HG03575 (cell line): ENCODE measurements around the gene RHOBTB1.
"Not testable (repeated sequence)": the region's sequence is repeated elsewhere in the genome, so short reads cannot be mapped to it uniquely, and the experiment has no call there.

Source experiments
- ATAC-seq: cut with Tn5 transposase; IDR thresholded peaks from one replicate; pipeline ENCODE4 v1.9.1; 2021; ENCODE audit not compliant: unreplicated experiment, insufficient number of reproducible peaks, low FRiP score; ENCODE audit errors: extremely low read depth

RHOBTB1 gene

GRCh38 chr10:60842694-60843093 is 101.3 kb downstream of the RHOBTB1 start:
- ATAC-seq, result no peak

- ATAC-seq, result not testable (repeated sequence)
These were observed 102.8 kb downstream of the RHOBTB1 start for GRCh38 chr10:60841227-60841626.

- no peak for ATAC-seq
These were observed 108.9 kb downstream of the RHOBTB1 start for GRCh38 chr10:60835049-60835448.

- no peak for ATAC-seq
These were observed 109.6 kb downstream of the RHOBTB1 start for GRCh38 chr10:60834401-60834800.

- not testable (repeated sequence) for ATAC-seq
These were observed 111.8 kb downstream of the RHOBTB1 start for GRCh38 chr10:60832136-60832535.

- ATAC-seq, result no peak
These were observed 115.5 kb downstream of the RHOBTB1 start for GRCh38 chr10:60828489-60828852.

GRCh38 chr10:60827791-60828488 is 116.0 kb downstream of the RHOBTB1 start:
- ATAC-seq, result no peak

GRCh38 chr10:60825520-60825919 is 118.5 kb downstream of the RHOBTB1 start:
- no peak for ATAC-seq

GRCh38 chr10:60823324-60823723 is 120.7 kb downstream of the RHOBTB1 start:
- ATAC-seq, result no peak

- ATAC-seq, result no peak
These were observed 121.2 kb downstream of the RHOBTB1 start for GRCh38 chr10:60822809-60823208.

GRCh38 chr10:60821656-60822055 is 122.3 kb downstream of the RHOBTB1 start:
- ATAC-seq, result no peak

- ATAC-seq, result no peak
These were observed 123.8 kb downstream of the RHOBTB1 start for GRCh38 chr10:60820093-60820754.
